Glutamatergic neuron (in vitro differentiated cells): ENCODE measurements around the gene ALAD. TPM values are rescaled to one million over a fixed set of nuclear protein-coding genes. Genes with fewer than 3 reads are reported as not detected.

Source experiments
- DNase-seq: peaks from one replicate; pipeline ENCODE4 v3.0.0; 2022
- H3K27ac Mint-ChIP-seq: one replicate; pipeline ENCODE4 v1.8.0; 2020; ENCODE audit warnings: mild to moderate bottlenecking, mixed read lengths, inconsistent platforms; ENCODE audit not compliant: unreplicated experiment
- H3K27me3 Mint-ChIP-seq: one replicate; pipeline ENCODE4 v1.8.0; 2020; ENCODE audit warnings: mild to moderate bottlenecking, moderate library complexity, mixed read lengths, inconsistent platforms; ENCODE audit not compliant: unreplicated experiment
- H3K36me3 Mint-ChIP-seq: one replicate; pipeline ENCODE4 v1.8.0; 2020; ENCODE audit warnings: mild to moderate bottlenecking, mixed read lengths, inconsistent platforms; ENCODE audit not compliant: unreplicated experiment
- H3K4me1 Mint-ChIP-seq: one replicate; pipeline ENCODE4 v1.8.0; 2020; ENCODE audit warnings: mild to moderate bottlenecking, low read depth, mixed read lengths, inconsistent platforms; ENCODE audit not compliant: unreplicated experiment
- H3K4me3 Mint-ChIP-seq: one replicate; pipeline ENCODE4 v1.8.0; 2020; ENCODE audit warnings: mild to moderate bottlenecking, mixed read lengths, inconsistent platforms; ENCODE audit not compliant: unreplicated experiment
- H3K9me3 Mint-ChIP-seq: one replicate; pipeline ENCODE4 v1.8.0; 2020; ENCODE audit warnings: mild to moderate bottlenecking, moderate library complexity, mixed read lengths, inconsistent platforms; ENCODE audit not compliant: unreplicated experiment
- CTCF ChIP-seq: fragments of 200-600 bp; sonication (generic); IDR thresholded peaks from one replicate; pipeline ENCODE4 v1.5.0; 2021; ENCODE audit not compliant: partially characterized antibody, unreplicated experiment
- total RNA-seq: library from RNA; stranded (reverse); fragmentation: NEBNext Ultra II Directional; extraction: Animal tissue kit (Norgen Biotek cat#: 25700); gene quantifications from one replicate; pipeline ENCODE4 v1.2.1, GENCODE V29; 2021; ENCODE audit not compliant: unreplicated experiment

Gene ALAD
- total RNA-seq, 1 donor from 2014 or later: 39.0 TPM

GRCh38 chr9:113352006-113352405 is 49.1 kb downstream of the ALAD start:
- Mint-ChIP-seq H3K9me3 (peaks cover 4% of the 10 kb centered on the region), H3K36me3 (no peaks in the 10 kb centered on the region), H3K27me3 (peaks cover 21% of the 10 kb centered on the region), H3K4me3 (no peak overlapping the region), H3K27ac (no peak overlapping the region), H3K4me1 (peaks cover 2% of the 10 kb centered on the region)
- TF ChIP-seq CTCF: no peak
- DNase-seq: no peak

DNA sequence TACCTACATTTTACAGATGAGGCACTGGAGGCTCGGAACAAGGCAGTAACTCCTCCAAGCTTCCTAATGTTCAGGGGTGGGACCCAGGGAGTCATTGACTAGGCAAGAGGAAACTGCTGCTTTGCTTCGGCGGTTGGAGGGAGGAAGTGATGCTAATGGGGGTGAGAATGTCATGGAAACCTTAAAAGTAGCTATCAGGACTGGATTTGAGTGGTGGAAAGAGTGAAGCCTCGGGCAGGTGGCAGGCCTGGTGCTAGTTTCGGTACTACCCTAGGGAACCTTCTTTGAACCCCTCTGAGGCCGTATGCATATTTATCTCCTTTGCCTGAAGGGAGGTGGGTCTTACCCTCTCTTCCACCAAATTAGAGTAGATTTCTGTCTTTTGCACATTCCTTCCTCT is 50.1 kb downstream of the ALAD start:
- no peak overlapping the region for H3K4me3 Mint-ChIP-seq
- H3K9me3 Mint-ChIP-seq: peaks cover 4% of the 10 kb centered on the region

GRCh38 chr9:113350107-113350661 is 50.9 kb downstream of the ALAD start:
- no peak for DNase-seq
- peaks cover 18% of the 10 kb centered on the region for H3K27me3 Mint-ChIP-seq
- H3K4me1 Mint-ChIP-seq: peaks cover 2% of the 10 kb centered on the region
- no peak for TF ChIP-seq CTCF
- peak overlapping the region; percentile 77 for H3K4me3 Mint-ChIP-seq
- no peaks in the 10 kb centered on the region for H3K36me3 Mint-ChIP-seq
- peaks cover 4% of the 10 kb centered on the region for H3K9me3 Mint-ChIP-seq
- no peak overlapping the region for H3K27ac Mint-ChIP-seq

More for the DNA sequence above, 50.1 kb downstream of the ALAD start:
- H3K27ac Mint-ChIP-seq: no peak overlapping the region
- peaks cover 20% of the 10 kb centered on the region for H3K27me3 Mint-ChIP-seq
- H3K4me1 Mint-ChIP-seq: peaks cover 2% of the 10 kb centered on the region
- no peak for DNase-seq
- TF ChIP-seq CTCF: no peak
- H3K36me3 Mint-ChIP-seq: no peaks in the 10 kb centered on the region

- H3K4me1 Mint-ChIP-seq: peaks cover 2% of the 10 kb centered on the region
- H3K27me3 Mint-ChIP-seq: peaks cover 18% of the 10 kb centered on the region
- no peak within 1 kb of the TSS for H3K27ac Mint-ChIP-seq
- peak; percentile 31 for DNase-seq
- no peaks in the 10 kb centered on the region for H3K36me3 Mint-ChIP-seq
- TF ChIP-seq CTCF: no peak
- H3K4me3 Mint-ChIP-seq: peak within 1 kb of the TSS; percentile 84
- H3K9me3 Mint-ChIP-seq: peaks cover 4% of the 10 kb centered on the region
Observed at GRCh38 chr9:113349445-113350094, 51.5 kb downstream of the ALAD start, which contains the start of gene BSPRY. TSS of gene BSPRY (plus strand) at chr9:113349541. CDS start at chr9:113349580, 39 bp downstream.

DNA sequence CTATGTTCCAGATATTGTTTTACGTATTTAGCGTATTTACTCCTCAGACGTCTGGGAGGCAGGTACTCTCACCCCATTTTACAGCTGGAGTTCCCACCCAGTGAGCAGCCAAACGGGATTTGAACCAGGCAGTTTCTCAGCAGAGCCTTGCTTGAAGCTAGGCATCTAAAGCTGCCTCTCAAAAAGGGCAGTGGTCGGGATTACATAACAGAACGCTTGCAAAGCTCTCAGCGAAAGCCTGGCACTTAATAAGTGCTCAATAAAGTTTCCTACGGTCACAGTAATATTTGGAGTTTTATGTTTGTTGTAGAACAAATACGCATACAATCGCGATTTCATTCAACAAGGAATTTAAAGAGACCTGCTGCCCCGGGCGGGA is 52.0 kb downstream of the ALAD start:
- H3K36me3 Mint-ChIP-seq: no peaks in the 10 kb centered on the region

More for the DNA sequence above, 52.0 kb downstream of the ALAD start:
- Mint-ChIP-seq H3K27ac (no peak overlapping the region), H3K4me3 (peak overlapping the region; percentile 84), H3K4me1 (peaks cover 2% of the 10 kb centered on the region), H3K27me3 (peaks cover 18% of the 10 kb centered on the region), H3K9me3 (peaks cover 4% of the 10 kb centered on the region)
- no peak for TF ChIP-seq CTCF
- no peak for DNase-seq
